Activated T-helper 1 cell treated with Interleukin-2 at 50 U/mL for 16 hours (primary cell): ENCODE data around the gene TRIM75.
"Not testable (repeated sequence)": the region's sequence is repeated elsewhere in the genome, so short reads cannot be mapped to it uniquely, and the experiment has no call there.

Source experiments
- DNase-seq: peaks from one replicate; pipeline ENCODE4 v3.0.0-alpha.2; 2020; ENCODE audit warnings: low read depth

TRIM75 gene

DNA sequence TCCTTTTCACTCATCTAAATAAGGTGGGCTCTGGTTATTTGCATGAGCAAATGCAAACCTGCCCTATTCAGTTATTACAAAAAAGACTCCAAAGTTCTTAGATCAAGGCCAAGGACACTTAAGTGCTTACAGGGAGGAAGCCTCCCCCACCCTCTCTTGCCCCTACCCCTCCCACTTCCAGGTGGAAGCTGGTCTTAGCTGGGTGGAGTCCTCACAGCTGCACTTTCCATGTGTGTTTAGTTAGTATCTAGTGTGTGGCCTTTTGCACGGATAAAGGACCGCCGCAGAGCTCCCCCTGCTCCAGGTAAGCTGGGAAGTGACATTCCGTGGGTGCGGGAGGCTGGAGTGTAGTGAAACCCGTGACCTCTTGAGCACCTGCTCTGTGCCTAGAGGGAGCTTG lies at the start of gene TRIM75:
Gene TRIM75 (plus strand): TSS at position 222 of the 400 bp plus-strand sequence. CDS start 5,282 bp downstream, outside the sequence.
- no peak for DNase-seq

DNA sequence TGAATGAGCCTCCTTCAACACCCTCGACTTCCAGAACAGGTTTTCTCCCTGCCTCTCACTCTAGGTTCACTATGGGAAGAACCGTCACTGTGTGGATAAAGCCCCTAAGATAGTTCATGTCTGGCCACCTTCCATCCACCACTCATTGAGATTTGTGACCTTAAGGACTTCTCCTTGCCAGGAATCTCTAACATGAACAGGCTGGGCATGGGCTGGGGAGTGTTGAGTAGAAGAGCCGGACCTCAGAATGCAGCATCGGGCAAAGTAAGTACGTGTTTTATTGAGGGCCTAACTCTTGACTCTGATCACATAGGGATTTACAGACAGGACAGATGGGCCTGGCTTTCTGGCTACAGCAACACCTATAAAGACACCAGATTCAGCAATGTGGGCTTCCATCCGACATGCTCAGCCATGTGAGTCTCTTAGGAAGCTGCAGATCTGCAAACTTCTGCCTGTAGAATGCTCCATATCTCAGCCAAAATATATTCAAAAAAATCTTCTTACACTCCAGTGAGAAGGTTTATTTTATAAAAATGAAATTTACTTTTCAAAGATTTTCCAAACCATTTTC lies 48.2 kb upstream of the TRIM75 start:
- DNase-seq: no peak

DNA sequence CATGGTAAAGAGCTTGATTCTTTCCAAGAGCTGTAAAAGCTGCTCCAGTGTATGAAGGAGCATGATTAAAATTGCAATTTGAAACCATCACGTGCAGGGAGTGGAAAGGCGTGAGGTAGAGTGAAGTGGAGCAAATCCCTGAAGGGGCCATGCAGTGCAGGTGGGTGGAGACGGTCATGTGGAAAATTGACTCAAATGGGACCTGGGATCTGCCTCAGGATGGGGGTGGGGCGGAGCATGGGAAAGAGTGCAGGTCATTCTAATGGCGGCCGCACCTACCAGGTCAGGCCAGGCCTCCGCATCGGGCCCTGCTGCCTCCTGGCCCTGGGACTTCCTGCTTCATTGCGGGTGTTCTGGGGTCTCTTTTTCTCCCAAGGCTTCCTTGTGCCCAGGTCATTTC lies 47.2 kb upstream of the TRIM75 start:
- DNase-seq: no peak

DNA sequence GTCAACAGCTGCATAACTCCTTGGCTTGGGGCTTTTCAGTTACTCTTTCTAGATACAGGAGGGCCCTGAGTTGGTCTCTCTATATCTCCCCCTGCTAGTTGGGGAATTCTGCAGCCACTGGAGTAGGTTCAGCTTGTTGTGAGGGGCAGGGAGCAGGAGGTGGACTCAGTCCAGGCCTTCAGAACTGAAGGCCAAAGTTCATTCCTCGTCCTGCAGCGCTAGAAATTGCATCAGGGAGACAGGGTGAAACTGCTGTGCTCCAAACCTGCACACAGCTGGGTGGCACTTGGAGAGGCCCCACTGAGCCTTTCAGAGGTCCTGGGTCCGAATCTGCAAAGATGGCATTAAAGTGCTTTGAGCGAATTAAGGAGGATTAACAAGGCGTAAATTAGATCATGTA lies 46.8 kb upstream of the TRIM75 start:
- no peak for DNase-seq

DNA sequence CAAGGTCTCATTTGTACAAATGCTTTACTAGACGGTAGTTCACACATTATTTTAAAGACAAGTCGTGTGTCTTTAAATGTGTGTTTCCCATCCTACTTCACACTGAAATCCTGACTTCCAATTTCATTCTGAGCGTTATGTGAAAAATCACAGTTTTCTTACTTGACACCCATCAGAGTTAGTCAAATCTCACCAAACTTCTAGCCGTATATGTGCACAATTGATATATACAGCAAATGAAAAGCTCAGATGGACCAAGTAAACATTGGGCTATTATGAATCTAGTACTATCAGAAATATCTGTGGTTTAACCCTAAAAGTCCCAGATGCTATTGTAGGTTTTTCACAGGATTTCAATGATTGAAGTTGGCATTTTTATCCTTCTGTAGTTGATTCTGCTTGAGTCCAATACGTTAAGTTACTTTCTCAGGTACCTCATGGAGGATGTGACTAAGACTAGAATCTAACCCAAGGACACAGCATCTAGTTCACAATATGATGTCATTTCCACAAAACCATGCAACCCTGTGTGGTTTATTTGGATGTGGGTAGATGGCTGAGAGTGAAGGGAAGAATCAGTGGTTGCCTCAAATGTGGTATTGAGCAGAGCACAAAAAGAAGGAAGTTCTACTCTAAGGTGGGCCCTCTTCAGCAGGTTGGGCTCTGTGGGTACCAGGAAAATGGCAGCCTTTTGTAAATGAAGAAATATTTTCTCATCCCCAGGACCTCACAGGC lies 44.0 kb upstream of the TRIM75 start:
- no peak for DNase-seq

GRCh38 chr4:165010487-165010886 lies 43.2 kb upstream of the TRIM75 start:
- no peak for DNase-seq

DNA sequence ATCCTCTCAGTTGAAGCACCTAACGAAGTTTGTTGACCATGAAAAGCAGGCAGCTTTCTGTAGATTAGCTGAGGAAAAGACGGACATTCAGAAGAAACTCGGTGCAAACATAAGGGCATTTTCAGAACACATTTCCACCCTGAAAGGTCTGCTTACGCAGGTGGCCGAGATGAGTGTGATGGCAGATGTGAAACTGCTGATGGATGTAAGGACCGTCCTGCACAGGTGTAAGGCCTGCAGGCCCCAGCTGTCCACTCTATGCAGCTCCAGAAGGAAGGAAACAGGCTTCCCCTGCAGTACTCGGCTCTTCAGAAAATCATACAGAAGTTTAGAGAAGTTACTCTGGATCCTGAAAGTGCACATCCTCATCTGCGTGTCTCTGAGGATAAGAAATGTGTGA lies 42.7 kb upstream of the TRIM75 start:
- DNase-seq: no peak

GRCh38 chr4:165011403-165011802 lies 42.3 kb upstream of the TRIM75 start:
- DNase-seq: no peak

DNA sequence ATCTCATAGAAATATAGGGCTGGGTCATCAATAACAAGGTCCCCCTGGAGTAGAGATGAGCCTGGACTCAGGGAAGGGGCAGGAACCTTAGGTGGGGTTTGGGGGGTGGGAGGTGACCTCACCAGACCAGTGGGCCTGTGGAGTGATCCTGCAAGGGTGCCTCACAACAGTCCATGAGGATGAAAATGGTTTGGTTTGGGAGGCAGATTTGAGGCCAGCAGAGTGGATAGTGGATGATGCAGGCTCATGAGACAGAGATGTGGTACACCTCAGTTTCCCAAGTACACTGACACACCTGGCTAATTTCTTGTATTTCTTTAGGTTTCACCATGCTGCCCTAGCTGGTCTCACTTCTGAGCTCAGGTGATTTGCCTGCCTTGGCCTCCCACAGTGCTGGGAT lies 40.0 kb upstream of the TRIM75 start:
- no peak for DNase-seq

DNA sequence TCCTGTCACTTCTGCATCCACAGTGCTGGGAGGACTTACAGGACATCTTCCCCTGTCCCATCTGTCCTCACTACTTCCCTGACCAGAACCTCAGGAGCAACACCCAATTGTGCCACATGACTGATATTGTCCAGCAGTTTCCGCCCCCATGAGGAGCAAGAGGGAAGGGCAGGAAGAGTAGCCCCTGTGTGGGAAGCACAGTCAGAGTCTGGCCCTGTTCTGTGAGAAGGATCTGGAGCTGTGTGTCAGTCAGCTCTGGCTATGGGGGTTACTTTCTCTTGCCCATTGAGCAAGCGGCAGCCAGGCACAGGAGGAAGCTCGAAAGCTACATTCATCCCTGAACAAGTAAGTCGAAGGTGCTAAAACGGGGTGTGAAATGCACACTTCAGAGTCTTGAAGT lies 36.7 kb upstream of the TRIM75 start:
- DNase-seq: no peak

- not testable (repeated sequence) for DNase-seq
Observed at GRCh38 chr4:165019995-165020394, 33.7 kb upstream of the TRIM75 start.

DNA sequence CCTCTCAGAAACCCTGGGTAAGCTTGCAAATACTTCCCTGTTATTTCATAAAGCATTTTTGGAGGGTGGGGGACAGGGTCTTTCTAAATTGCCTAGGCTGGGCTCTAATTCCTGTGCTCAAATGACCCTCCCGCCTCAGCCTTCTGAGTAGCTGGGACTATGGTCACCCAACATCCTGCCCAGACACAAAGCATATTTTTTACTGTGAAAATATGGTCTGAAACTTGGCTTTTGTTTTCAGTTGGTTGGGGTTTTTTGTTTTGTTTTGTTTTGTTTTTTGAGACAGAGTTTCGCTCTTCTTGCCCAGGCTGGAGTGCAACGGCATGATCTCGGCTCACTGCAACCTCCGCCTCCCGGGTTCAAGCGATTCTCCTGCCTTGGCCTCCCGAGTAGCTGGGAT lies 27.9 kb upstream of the TRIM75 start:
- not testable (repeated sequence) for DNase-seq

DNA sequence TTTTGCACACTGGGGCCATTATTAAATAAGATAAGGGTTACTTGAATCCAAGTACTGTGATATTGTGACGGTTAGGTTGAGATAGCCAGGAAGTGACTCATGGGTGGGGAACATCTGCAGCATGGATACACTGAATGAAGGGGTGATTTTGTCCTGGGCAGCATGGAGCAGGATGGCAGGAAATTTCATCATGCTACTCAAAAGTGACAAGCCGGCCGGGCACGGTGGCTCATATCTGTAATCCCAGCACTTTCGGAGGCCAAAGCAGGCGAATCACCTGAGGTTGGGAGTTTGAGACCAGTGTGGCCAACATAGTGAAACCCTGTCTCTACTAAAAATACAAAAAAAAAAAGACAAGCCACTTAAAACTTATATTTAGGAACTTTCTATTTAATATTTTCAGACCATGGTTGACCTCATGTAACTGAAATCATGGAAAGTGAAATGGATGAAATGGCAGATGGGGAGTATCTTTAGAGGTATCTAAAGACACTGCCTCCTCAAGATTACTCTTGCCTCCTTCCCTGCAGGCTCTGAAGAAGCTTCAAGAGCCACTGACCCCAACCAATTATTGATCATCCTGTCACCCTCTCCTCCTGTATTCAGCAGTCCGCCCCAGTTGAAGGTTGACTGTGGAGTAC lies 25.8 kb upstream of the TRIM75 start:
- DNase-seq: no peak

DNA sequence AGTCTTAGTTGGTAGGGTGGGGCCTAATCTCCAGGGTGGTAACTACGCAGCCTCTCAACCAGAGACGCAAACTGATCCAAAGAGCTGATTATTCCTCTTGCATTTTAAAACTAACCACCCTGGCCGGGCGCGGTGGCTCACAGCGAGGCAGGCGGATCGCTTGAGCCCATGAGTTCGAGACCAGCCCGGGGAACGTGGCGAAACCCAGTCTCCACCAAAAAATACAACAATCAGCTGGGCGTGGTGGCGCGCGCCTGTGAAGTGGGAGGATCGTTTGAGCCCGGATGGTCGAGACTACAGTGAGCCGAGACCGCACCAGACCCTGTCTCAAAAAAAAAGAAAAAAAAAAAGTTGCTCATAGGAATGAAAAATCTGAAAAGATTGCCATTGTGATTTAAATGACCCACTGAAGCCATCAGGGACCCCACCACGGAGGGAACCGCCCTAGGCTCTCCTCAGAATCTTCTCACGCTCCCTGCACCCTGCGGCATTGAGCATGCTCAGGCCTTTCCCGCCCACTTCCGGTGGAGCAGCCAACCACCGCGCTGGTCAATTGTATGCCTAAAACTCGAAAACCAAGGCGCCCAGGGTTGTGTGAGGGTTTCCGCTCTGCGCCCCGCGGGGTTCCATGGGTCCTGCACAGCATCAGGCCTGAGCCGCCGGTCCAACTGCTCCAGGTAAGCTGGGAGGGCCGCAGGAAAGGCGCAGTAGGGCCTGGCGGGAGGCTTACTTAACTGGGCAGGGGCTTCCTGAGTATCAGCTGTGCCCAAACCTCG lies 22.0 kb upstream of the TRIM75 start, which contains the start of gene TRIM60:
Gene TRIM60 (plus strand): TSS at position 564 of the 776 bp plus-strand sequence. CDS start 8,074 bp downstream, outside the sequence.
- DNase-seq: no peak

GRCh38 chr4:165048170-165048569 lies 5.5 kb upstream of the TRIM75 start:
- DNase-seq: no peak

- DNase-seq: no peak
Observed at GRCh38 chr4:165052627-165053026, 1.0 kb upstream of the TRIM75 start.

- DNase-seq: no peak
Observed at GRCh38 chr4:165055601-165056000, 1.9 kb downstream of the TRIM75 start.

DNA sequence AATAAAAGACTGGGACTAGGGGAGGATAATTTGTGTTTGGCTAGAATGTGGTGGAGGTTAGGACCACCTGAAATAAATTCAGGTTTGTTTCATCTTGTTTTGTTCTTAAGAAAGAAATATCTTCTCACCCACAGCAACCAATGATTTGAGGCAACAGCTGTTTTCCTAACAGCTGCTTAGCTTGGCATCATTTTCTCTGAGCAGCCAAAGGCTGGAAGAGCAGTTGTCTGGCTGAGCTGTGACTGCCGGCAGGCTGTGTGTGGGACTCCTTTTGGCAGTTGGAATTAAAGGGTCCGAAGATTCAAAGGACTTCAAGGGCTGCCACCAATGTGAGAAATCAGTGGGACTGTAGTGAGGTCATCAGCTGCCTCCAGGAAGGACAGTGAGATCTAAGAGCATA lies 5.0 kb downstream of the TRIM75 start:
- DNase-seq: no peak

- no peak for DNase-seq
Observed at GRCh38 chr4:165059386-165059785, 5.7 kb downstream of the TRIM75 start.

DNA sequence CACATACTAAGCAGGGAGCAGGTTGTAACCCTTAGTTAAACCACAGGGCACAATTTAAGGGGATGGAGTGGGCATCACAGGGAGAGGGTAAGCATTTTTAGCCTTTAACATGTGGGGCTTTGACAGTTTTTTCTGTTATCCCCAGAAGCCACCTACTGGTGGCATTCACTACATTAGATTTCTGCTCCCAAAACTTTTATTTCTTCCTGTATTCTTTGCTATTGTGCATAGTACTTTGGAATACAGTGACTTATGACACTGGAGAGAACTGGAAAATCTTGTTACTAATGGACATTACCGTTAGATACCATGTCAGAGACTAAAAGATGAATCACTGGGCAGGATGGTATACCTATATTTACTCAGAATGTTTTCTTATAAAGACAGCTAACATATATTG lies 7.3 kb downstream of the TRIM75 start:
- no peak for DNase-seq

GRCh38 chr4:165070560-165070959 lies 16.9 kb downstream of the TRIM75 start:
- no peak for DNase-seq

- not testable (repeated sequence) for DNase-seq
Observed at GRCh38 chr4:165073346-165073745, 19.7 kb downstream of the TRIM75 start.
